Measurements from ENCODE around the gene CAST.

- TF ChIP-seq CTCF (IDR thresholded peaks at IDR 0.05) (no peak), POLR2A (IDR thresholded peaks at IDR 0.05) (no peak), EP300 (IDR thresholded peaks at IDR 0.05) (no peak), POLR2AphosphoS5 (IDR thresholded peaks at IDR 0.05) (no peak)
Observed at GRCh38 chr5:96668725-96669124, 6.5 kb downstream of the CAST start.

Data from stomach (tissue), 4 donors.